Lung (tissue), 12 donors: ENCODE results near the gene SLC41A1. TPM values are rescaled to one million over a fixed set of nuclear protein-coding genes. Genes with fewer than 3 reads are reported as not detected.

Experiments used
- ATAC-seq: fragments of 200-7000 bp; cut with Tn5 transposase; one replicate; pipeline ENCODE4 v1.9.1; 2020; ENCODE audit warnings: moderate number of reproducible peaks; ENCODE audit not compliant: insufficient read depth, low FRiP score
- DNase-seq, 3 donors: peaks; one replicate each; pipeline ENCODE4 v3.0.0-alpha.2; 2013 to 2017
- H3K27ac ChIP-seq, 2 donors: one replicate each; pipeline ENCODE4 v1.5.1; 2013; ENCODE audit warnings: mild to moderate bottlenecking in 2 of 2, moderate library complexity in 2 of 2, control low read depth in 1 of 2, inconsistent platforms in 1 of 2, low read depth in 1 of 2, low read length in 1 of 2
- H3K27me3 ChIP-seq, 3 donors: one replicate each; pipeline ENCODE4 v1.5.1; 2013; ENCODE audit warnings: low read length in 2 of 3; ENCODE audit not compliant: control insufficient read depth in 3 of 3, insufficient read depth in 3 of 3
- H3K36me3 ChIP-seq, 4 donors: one replicate each; pipeline ENCODE4 v1.5.1; 2013; ENCODE audit warnings: low read length in 4 of 4, mild to moderate bottlenecking in 1 of 4, moderate library complexity in 1 of 4; ENCODE audit not compliant: control insufficient read depth in 4 of 4, insufficient read depth in 4 of 4
- H3K4me1 ChIP-seq, 5 donors: one replicate each; pipeline ENCODE4 v1.5.1; 2013; ENCODE audit warnings: low read length in 5 of 5, mild to moderate bottlenecking in 2 of 5, moderate library complexity in 1 of 5; ENCODE audit not compliant: control insufficient read depth in 5 of 5, insufficient read depth in 5 of 5
- H3K4me3 ChIP-seq: one replicate; pipeline ENCODE4 v1.5.1; 2013; ENCODE audit warnings: mild to moderate bottlenecking, control low read depth, moderate library complexity
- H3K9ac ChIP-seq, 2 donors: one replicate each; pipeline ENCODE4 v1.5.1; 2013; ENCODE audit warnings: low read length in 2 of 2, control low read depth in 1 of 2; ENCODE audit not compliant: insufficient read depth in 1 of 2
- H3K9me3 ChIP-seq, 4 donors: one replicate each; pipeline ENCODE4 v1.5.1; 2013; ENCODE audit warnings: low read length in 3 of 4, mild to moderate bottlenecking in 1 of 4, moderate library complexity in 1 of 4; ENCODE audit not compliant: control insufficient read depth in 4 of 4, insufficient read depth in 3 of 4
- CTCF ChIP-seq: IDR thresholded peaks from 2 replicates; pipeline ENCODE4 v1.5.1; 2012; ENCODE audit warnings: mild to moderate bottlenecking; ENCODE audit errors: control extremely low read depth, extremely low read depth
- WGBS, 2 donors: extraction: QIAGEN DNeasy Blood & Tissue Kit; methylation state at CpG; one replicate each; pipeline ENCODE4 v1.1.7; 2013; 5-methylcytosine and 5-hydroxymethylcytosine counted together
- polyA plus RNA-seq, 2 donors: library from polyadenylated mRNA; stranded (reverse); fragments of 200-250 nt; gene quantifications; one replicate each; pipeline ENCODE4 v1.2.1, GENCODE V29; 2013
- total RNA-seq, 2 donors: library from RNA; depleted of rRNA in 1 of 2; stranded (reverse); fragments of >200 nt in 1 of 2; gene quantifications; one replicate each; pipeline ENCODE4 v1.2.1, GENCODE V29; 2014 to 2021
- donor health status: control.
- donor health status: control.
- donor health status: Bipolar disorder and iron deficiency.
- donor health status: healthy.
- donor health status: DM: yes; HTN: yes; CAD: no.

Gene SLC41A1
- total and polyA plus RNA-seq, 4 donors: 11.8 to 26.9 (median 22.4) TPM

DNA sequence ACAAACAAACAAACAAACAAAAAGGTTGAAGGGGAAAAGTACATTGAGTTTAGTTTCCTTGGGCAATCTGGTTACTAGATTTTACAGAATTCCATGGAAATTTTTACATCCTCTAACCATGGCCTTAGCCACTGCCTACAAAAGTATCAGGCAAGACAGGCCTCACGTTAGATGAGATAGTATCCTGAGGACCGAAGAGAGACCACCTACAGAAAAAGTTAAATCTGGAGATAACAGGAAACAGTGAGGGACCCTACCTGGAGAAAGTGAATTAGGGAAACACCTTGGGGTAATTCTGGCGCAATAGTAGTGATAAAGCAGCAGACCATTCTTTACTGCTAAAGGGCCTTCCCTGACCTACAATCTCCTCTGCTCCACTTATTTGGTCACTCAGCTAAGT lies 46.4 kb downstream of the SLC41A1 start:
- Histone ChIP-seq H3K9me3 (no peaks in the 10 kb centered on the region), H3K36me3 (peaks cover 0 to 4% (median 0%) of the 10 kb centered on the region in 4 donors), H3K27me3 (no peaks in the 10 kb centered on the region), H3K4me1 (peaks cover 0 to 5% (median 0%) of the 10 kb centered on the region in 5 donors), H3K4me3 (no peak overlapping the region), H3K9ac (no peak overlapping the region), H3K27ac (no peak overlapping the region)
- ATAC-seq (no peak), DNase-seq (no peak)
- TF ChIP-seq CTCF: no peak
- WGBS, 2 donors: 68 to 95% methylated on average over 3 of the region's 3 CpGs

GRCh38 chr1:205766038-205766437 lies 47.0 kb downstream of the SLC41A1 start:
- Histone ChIP-seq H3K36me3 (peaks cover 0 to 4% (median 0%) of the 10 kb centered on the region in 4 donors), H3K9ac (no peak overlapping the region), H3K27me3 (no peaks in the 10 kb centered on the region), H3K27ac (no peak overlapping the region), H3K4me1 (peaks cover 0 to 5% (median 0%) of the 10 kb centered on the region in 5 donors), H3K4me3 (no peak overlapping the region), H3K9me3 (no peaks in the 10 kb centered on the region)
- 74 to 75% methylated on average over 5 of the region's 5 CpGs for WGBS, 2 donors
- ATAC-seq: no peak
- no peak for DNase-seq
- TF ChIP-seq CTCF: no peak

- no peak overlapping the region for H3K4me3 ChIP-seq
- TF ChIP-seq CTCF: no peak
- H3K36me3 ChIP-seq: peaks cover 0 to 2% (median 0%) of the 10 kb centered on the region in 4 donors
- no peaks in the 10 kb centered on the region for H3K4me1 ChIP-seq
- ATAC-seq: no peak
- peaks cover 0 to 4% (median 0%) of the 10 kb centered on the region in 4 donors for H3K9me3 ChIP-seq
- DNase-seq: no peak
- no peak overlapping the region for H3K27ac ChIP-seq
- no peak overlapping the region for H3K9ac ChIP-seq
- H3K27me3 ChIP-seq: no peaks in the 10 kb centered on the region
- WGBS, 2 donors: 95 to 98% methylated on average over 2 of the region's 2 CpGs
Measured at GRCh38 chr1:205764578-205764977, 48.4 kb downstream of the SLC41A1 start.

GRCh38 chr1:205763980-205764379 lies 49.0 kb downstream of the SLC41A1 start:
- no peaks in the 10 kb centered on the region for H3K4me1 ChIP-seq
- no peak for ATAC-seq
- no peak overlapping the region for H3K9ac ChIP-seq
- no peak overlapping the region for H3K4me3 ChIP-seq
- no peaks in the 10 kb centered on the region for H3K27me3 ChIP-seq
- TF ChIP-seq CTCF: no peak
- DNase-seq: no peak
- H3K36me3 ChIP-seq: peaks cover 0 to under 1% (median 0%) of the 10 kb centered on the region in 4 donors
- H3K27ac ChIP-seq: no peak overlapping the region
- H3K9me3 ChIP-seq: peaks cover 0 to 4% (median 0%) of the 10 kb centered on the region in 4 donors
